ENCODE measurements around the gene DGKG.

Gene DGKG

GRCh38 chr3:186333256-186333655, 28.8 kb downstream of the DGKG start:
- Histone ChIP-seq H3K4me3 (replicated peaks; ENCODE audit: low read depth, low read length) (no peak overlapping the region), H3K27me3 (replicated peaks; ENCODE audit: control insufficient read depth, insufficient read depth, low read length) (no peaks in the 10 kb centered on the region; the same call in 1 of the 2 replicates), H3K36me3 (ENCODE audit: control insufficient read depth, insufficient read depth, low read length) (no peaks in the 10 kb centered on the region)
- DNase-seq (ENCODE audit: extremely low read depth, insufficient read length): no peak
- no peak for TF ChIP-seq CTCF (IDR thresholded peaks at IDR 0.05; ENCODE audit: insufficient read depth, low read length, poor library complexity, severe bottlenecking)

GRCh38 chr3:186330772-186331460, 31.1 kb downstream of the DGKG start:
- Histone ChIP-seq H3K36me3 (ENCODE audit: control insufficient read depth, insufficient read depth, low read length) (no peaks in the 10 kb centered on the region), H3K27me3 (replicated peaks; ENCODE audit: control insufficient read depth, insufficient read depth, low read length) (no peaks in the 10 kb centered on the region; the same call in 1 of the 2 replicates), H3K4me3 (replicated peaks; ENCODE audit: low read depth, low read length) (no peak overlapping the region)
- no peak for DNase-seq (ENCODE audit: extremely low read depth, insufficient read length)
- no peak for TF ChIP-seq CTCF (IDR thresholded peaks at IDR 0.05; ENCODE audit: insufficient read depth, low read length, poor library complexity, severe bottlenecking)

GRCh38 chr3:186329589-186329988, 32.4 kb downstream of the DGKG start:
- Histone ChIP-seq H3K36me3 (ENCODE audit: control insufficient read depth, insufficient read depth, low read length) (no peaks in the 10 kb centered on the region), H3K27me3 (replicated peaks; ENCODE audit: control insufficient read depth, insufficient read depth, low read length) (no peaks in the 10 kb centered on the region; the same call in 1 of the 2 replicates), H3K4me3 (replicated peaks; ENCODE audit: low read depth, low read length) (no peak overlapping the region)
- DNase-seq (ENCODE audit: extremely low read depth, insufficient read length): no peak
- TF ChIP-seq CTCF (IDR thresholded peaks at IDR 0.05; ENCODE audit: insufficient read depth, low read length, poor library complexity, severe bottlenecking): no peak

GRCh38 chr3:186327912-186328487, 34.0 kb downstream of the DGKG start:
- no peak for DNase-seq (ENCODE audit: extremely low read depth, insufficient read length)
- no peak overlapping the region for H3K4me3 ChIP-seq (replicated peaks; ENCODE audit: low read depth, low read length)
- no peak for TF ChIP-seq CTCF (IDR thresholded peaks at IDR 0.05; ENCODE audit: insufficient read depth, low read length, poor library complexity, severe bottlenecking)
- no peaks in the 10 kb centered on the region for H3K36me3 ChIP-seq (ENCODE audit: control insufficient read depth, insufficient read depth, low read length)
- no peaks in the 10 kb centered on the region; the same call in 1 of the 2 replicates for H3K27me3 ChIP-seq (replicated peaks; ENCODE audit: control insufficient read depth, insufficient read depth, low read length)

GRCh38 chr3:186322761-186323160, 39.3 kb downstream of the DGKG start:
- DNase-seq (ENCODE audit: extremely low read depth, insufficient read length): no peak
- TF ChIP-seq CTCF (IDR thresholded peaks at IDR 0.05; ENCODE audit: insufficient read depth, low read length, poor library complexity, severe bottlenecking): no peak
- Histone ChIP-seq H3K36me3 (ENCODE audit: control insufficient read depth, insufficient read depth, low read length) (no peaks in the 10 kb centered on the region), H3K4me3 (replicated peaks; ENCODE audit: low read depth, low read length) (no peak overlapping the region), H3K27me3 (replicated peaks; ENCODE audit: control insufficient read depth, insufficient read depth, low read length) (no peaks in the 10 kb centered on the region)

Data from GM06990 (cell line).